HepG2 (cell line): ENCODE data around the gene INO80B. TPM values are rescaled to one million over a fixed set of nuclear protein-coding genes. Genes with fewer than 3 reads are reported as not detected.

Experiments used
- GABPA ChIP-seq, 2 experiments: IDR thresholded peaks; 2 replicates each; pipeline ENCODE4 v1.6.1; 2011 to 2016; ENCODE audit warnings: low read depth in 2 of 2, low read length in 1 of 2, missing biosample characterization in 1 of 2, missing genetic modification characterization in 1 of 2
- IRX3 ChIP-seq: sonication (generic); formaldehyde crosslinking; IDR thresholded peaks from 2 replicates; pipeline ENCODE4 v1.8.1; 2023; ENCODE audit warnings: mild to moderate bottlenecking, low read depth, missing genetic modification reagents, borderline replicate concordance
- ISX ChIP-seq: sonication (generic); formaldehyde crosslinking; conservative IDR thresholded peaks from 2 replicates; pipeline ENCODE4 v1.5.0; 2020; ENCODE audit warnings: missing genetic modification reagents
- MIER3 ChIP-seq: IDR thresholded peaks from 2 replicates; pipeline ENCODE4 v1.6.1; 2016; ENCODE audit warnings: missing compliant biosample characterization, borderline replicate concordance
- PAX8 ChIP-seq: sonication (generic); formaldehyde crosslinking; IDR thresholded peaks from 2 replicates; pipeline ENCODE4 v1.8.0; 2022; ENCODE audit warnings: mild to moderate bottlenecking, missing genetic modification reagents, borderline replicate concordance
- PHF20 ChIP-seq: sonication (generic); formaldehyde crosslinking; IDR thresholded peaks from 2 replicates; pipeline ENCODE4 v1.5.0; 2020; ENCODE audit warnings: mild to moderate bottlenecking, missing genetic modification reagents
- RBM22 ChIP-seq: fragments of 200-400 bp; formaldehyde crosslinking; optimal IDR thresholded peaks from 2 replicates; pipeline ENCODE3; 2017; ENCODE audit warnings: mild to moderate bottlenecking, low read length, moderate library complexity
- RELA ChIP-seq: sonication (generic); formaldehyde crosslinking; IDR thresholded peaks from 2 replicates; pipeline ENCODE4 v1.4.0; 2020; ENCODE audit warnings: missing genetic modification reagents
- SOX13 ChIP-seq, 3 experiments: fragments of 450-650 bp in 1 of 3; sonication (generic) in 1 of 3; formaldehyde crosslinking in 1 of 3; IDR thresholded peaks in 2 of 3; conservative IDR thresholded peaks in 1 of 3; 2 replicates each; pipeline versions ENCODE4 v1.5.0 to v1.6.1; 2016 to 2020; ENCODE audit warnings: antibody characterized with exemption in 1 of 3, mild to moderate bottlenecking in 1 of 3, missing compliant biosample characterization in 1 of 3, missing genetic modification reagents in 1 of 3, moderate library complexity in 1 of 3
- SP1 ChIP-seq, 2 experiments: fragments of 450-650 bp in 1 of 2; sonication (generic) in 1 of 2; formaldehyde crosslinking in 1 of 2; IDR thresholded peaks; 2 replicates each; pipeline versions ENCODE4 v1.4.0 to v1.6.1; 2016 to 2020; ENCODE audit warnings: missing genetic modification reagents in 1 of 2
- TBX2 ChIP-seq: sonication (generic); formaldehyde crosslinking; IDR thresholded peaks from 2 replicates; pipeline ENCODE4 v1.5.0; 2020; ENCODE audit warnings: missing genetic modification reagents, mild to moderate bottlenecking, borderline replicate concordance
- YY1 ChIP-seq: IDR thresholded peaks from 2 replicates; pipeline ENCODE4 v1.6.1; 2011; ENCODE audit warnings: low read length, low read depth, moderate library complexity, mild to moderate bottlenecking; ENCODE audit not compliant: insufficient read depth, insufficient replicate concordance
- ZFP37 ChIP-seq: sonication (generic); formaldehyde crosslinking; IDR thresholded peaks from 2 replicates; pipeline ENCODE4 v1.4.0; 2020; ENCODE audit warnings: missing genetic modification reagents, borderline replicate concordance
- ZFP82 ChIP-seq: sonication (generic); formaldehyde crosslinking; IDR thresholded peaks from 2 replicates; pipeline ENCODE4 v1.5.1; 2020; ENCODE audit warnings: mild to moderate bottlenecking, missing genetic modification reagents, borderline replicate concordance
- ZNF251 ChIP-seq: sonication (generic); formaldehyde crosslinking; IDR thresholded peaks from 2 replicates; pipeline ENCODE4 v1.9.0; 2021; ENCODE audit warnings: mild to moderate bottlenecking, missing genetic modification reagents
- ZNF296 ChIP-seq: sonication (generic); formaldehyde crosslinking; conservative IDR thresholded peaks from 2 replicates; pipeline ENCODE4 v1.5.0; 2020; ENCODE audit warnings: mild to moderate bottlenecking, missing genetic modification reagents
- ZNF724P ChIP-seq: sonication (generic); formaldehyde crosslinking; IDR thresholded peaks from 2 replicates; pipeline ENCODE4 v1.8.0; 2022; ENCODE audit warnings: missing genetic modification reagents, borderline replicate concordance
- ZNF737 ChIP-seq: sonication (generic); formaldehyde crosslinking; IDR thresholded peaks from 2 replicates; pipeline ENCODE4 v1.5.0; 2020; ENCODE audit warnings: missing genetic modification reagents, mild to moderate bottlenecking, borderline replicate concordance
- ZNF75D ChIP-seq: sonication (generic); formaldehyde crosslinking; IDR thresholded peaks from 2 replicates; pipeline ENCODE4 v1.8.1; 2023; ENCODE audit warnings: missing genetic modification reagents, mild to moderate bottlenecking, borderline replicate concordance
- polyA plus RNA-seq, 8 experiments: library from polyadenylated mRNA; depleted of rRNA in 3 of 8; stranded (reverse) in 7 of 8; unstranded in 1 of 8; fragments of >200 nt; fragmentation: Illumina TruSeq in 4 of 8; extraction: Trizol in 4 of 8; gene quantifications; 2 replicates each; pipeline versions ENCODE4 v1.2.1 to v1.2.3, GENCODE V29; 2011 to 2016; ENCODE audit warnings: low read depth in 4 of 8, missing spikeins in 1 of 8, mixed read lengths in 1 of 8; ENCODE audit not compliant: insufficient read depth in 1 of 8
- total RNA-seq, 5 experiments: library from RNA; depleted of rRNA; stranded (reverse); fragments of >200 nt; fragmentation: Illumina TruSeq; extraction: Trizol; gene quantifications; 2 replicates each; pipeline ENCODE4 v1.2.3, GENCODE V29; 2016; ENCODE audit warnings: low read depth in 1 of 5
- TF ChIP-seq, protein P1 (sequence below): sonication (generic); formaldehyde crosslinking; conservative IDR thresholded peaks from 2 replicates; pipeline ENCODE4 v1.4.0; 2020; ENCODE audit warnings: missing genetic modification reagents
- TF ChIP-seq, protein P2 (sequence below): sonication (generic); formaldehyde crosslinking; IDR thresholded peaks from 2 replicates; pipeline ENCODE4 v1.8.1; 2023; ENCODE audit warnings: mild to moderate bottlenecking, missing genetic modification reagents, borderline replicate concordance
- TF ChIP-seq, protein P3 (sequence below): sonication (generic); formaldehyde crosslinking; IDR thresholded peaks from 2 replicates; pipeline ENCODE4 v1.8.0; 2022; ENCODE audit warnings: missing genetic modification reagents, mild to moderate bottlenecking, borderline replicate concordance
- TF ChIP-seq, protein P4 (sequence below): sonication (generic); formaldehyde crosslinking; IDR thresholded peaks from 2 replicates; pipeline ENCODE4 v1.5.0; 2020; ENCODE audit warnings: missing genetic modification reagents

The INO80B gene
- total and polyA plus RNA-seq, 2 of the 13 experiments (the other 11 are each of a cell fraction or from before 2014, with no cell fraction given), result 6.2 to 14.5 TPM

DNA sequence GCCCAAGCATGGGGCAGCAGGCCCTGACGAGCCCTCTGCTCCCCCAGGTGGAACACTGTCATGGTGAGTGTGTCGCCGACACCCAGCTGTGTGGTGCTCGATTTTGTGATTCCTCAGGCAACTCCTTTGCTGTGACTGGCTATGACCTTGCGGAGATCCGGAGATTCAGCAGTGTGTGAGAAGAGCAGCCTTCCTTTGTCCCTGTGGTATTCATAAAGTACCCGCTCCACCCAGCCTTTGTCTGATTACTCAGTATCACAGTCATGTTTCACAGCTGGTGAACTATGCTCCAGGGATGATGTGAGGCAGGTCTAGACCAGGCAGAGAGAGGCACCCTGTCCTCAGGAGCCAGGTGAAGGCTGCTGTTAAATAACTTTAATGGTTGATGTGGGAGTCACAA is 29.4 kb upstream of the INO80B start (continued):
- no peak for TF ChIP-seq ZNF75D (CRISPR knock-in tag)
- TF ChIP-seq IRX3 (CRISPR knock-in tag), result no peak
- TF ChIP-seq, protein P1, sequence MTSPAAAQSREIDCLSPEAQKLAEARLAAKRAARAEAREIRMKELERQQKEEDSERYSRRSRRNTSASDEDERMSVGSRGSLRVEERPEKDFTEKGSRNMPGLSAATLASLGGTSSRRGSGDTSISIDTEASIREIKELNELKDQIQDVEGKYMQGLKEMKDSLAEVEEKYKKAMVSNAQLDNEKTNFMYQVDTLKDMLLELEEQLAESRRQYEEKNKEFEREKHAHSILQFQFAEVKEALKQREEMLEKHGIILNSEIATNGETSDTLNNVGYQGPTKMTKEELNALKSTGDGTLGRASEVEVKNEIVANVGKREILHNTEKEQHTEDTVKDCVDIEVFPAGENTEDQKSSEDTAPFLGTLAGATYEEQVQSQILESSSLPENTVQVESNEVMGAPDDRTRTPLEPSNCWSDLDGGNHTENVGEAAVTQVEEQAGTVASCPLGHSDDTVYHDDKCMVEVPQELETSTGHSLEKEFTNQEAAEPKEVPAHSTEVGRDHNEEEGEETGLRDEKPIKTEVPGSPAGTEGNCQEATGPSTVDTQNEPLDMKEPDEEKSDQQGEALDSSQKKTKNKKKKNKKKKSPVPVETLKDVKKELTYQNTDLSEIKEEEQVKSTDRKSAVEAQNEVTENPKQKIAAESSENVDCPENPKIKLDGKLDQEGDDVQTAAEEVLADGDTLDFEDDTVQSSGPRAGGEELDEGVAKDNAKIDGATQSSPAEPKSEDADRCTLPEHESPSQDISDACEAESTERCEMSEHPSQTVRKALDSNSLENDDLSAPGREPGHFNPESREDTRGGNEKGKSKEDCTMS (CRISPR knock-in tag), result no peak
- TF ChIP-seq ZFP37 (CRISPR knock-in tag), result 0 out of 2 replicates have a peak, but pooled peaks have one; percentile 27
- no peak for TF ChIP-seq GABPA (IDR thresholded peaks at IDR 0.05; ENCODE audit: low read depth, low read length)
- TF ChIP-seq GABPA (CRISPR knock-in tag; IDR thresholded peaks at IDR 0.05; ENCODE audit: low read depth), result no peak
- TF ChIP-seq YY1, result no peak
- TF ChIP-seq PHF20 (CRISPR knock-in tag), result no peak
- TF ChIP-seq SOX13 (IDR thresholded peaks at IDR 0.05), result no peak
- no peak for TF ChIP-seq SOX13 (CRISPR knock-in tag; conservative IDR thresholded peaks at IDR 0.05 in 1 of 2, IDR thresholded peaks at IDR 0.05 in 1 of 2)
- TF ChIP-seq SP1 (IDR thresholded peaks at IDR 0.05), result no peak
- TF ChIP-seq SP1 (CRISPR knock-in tag; IDR thresholded peaks at IDR 0.05), result no peak
- TF ChIP-seq ZFP82 (CRISPR knock-in tag), result no peak
- no peak for TF ChIP-seq RELA (CRISPR knock-in tag)
- TF ChIP-seq PAX8, result no peak
- TF ChIP-seq, protein P2, sequence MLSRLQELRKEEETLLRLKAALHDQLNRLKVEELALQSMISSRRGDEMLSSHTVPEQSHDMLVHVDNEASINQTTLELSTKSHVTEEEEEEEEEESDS (CRISPR knock-in tag), result no peak
- TF ChIP-seq MIER3, result no peak
- TF ChIP-seq ZNF296 (CRISPR knock-in tag), result no peak
- TF ChIP-seq ZNF724P (CRISPR knock-in tag), result no peak
- TF ChIP-seq, protein P3, sequence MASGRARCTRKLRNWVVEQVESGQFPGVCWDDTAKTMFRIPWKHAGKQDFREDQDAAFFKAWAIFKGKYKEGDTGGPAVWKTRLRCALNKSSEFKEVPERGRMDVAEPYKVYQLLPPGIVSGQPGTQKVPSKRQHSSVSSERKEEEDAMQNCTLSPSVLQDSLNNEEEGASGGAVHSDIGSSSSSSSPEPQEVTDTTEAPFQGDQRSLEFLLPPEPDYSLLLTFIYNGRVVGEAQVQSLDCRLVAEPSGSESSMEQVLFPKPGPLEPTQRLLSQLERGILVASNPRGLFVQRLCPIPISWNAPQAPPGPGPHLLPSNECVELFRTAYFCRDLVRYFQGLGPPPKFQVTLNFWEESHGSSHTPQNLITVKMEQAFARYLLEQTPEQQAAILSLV, result 0 out of 2 replicates have a peak, but pooled peaks have one; percentile 40
- peak; percentile 13 for TF ChIP-seq RBM22
- TF ChIP-seq TBX2, result peak; percentile 8; the same call in 1 of the 2 replicates
- no peak for TF ChIP-seq ZNF737 (CRISPR knock-in tag)
- TF ChIP-seq ZNF251 (CRISPR knock-in tag), result no peak
- no peak for TF ChIP-seq ISX (CRISPR knock-in tag)
- TF ChIP-seq, protein P4, sequence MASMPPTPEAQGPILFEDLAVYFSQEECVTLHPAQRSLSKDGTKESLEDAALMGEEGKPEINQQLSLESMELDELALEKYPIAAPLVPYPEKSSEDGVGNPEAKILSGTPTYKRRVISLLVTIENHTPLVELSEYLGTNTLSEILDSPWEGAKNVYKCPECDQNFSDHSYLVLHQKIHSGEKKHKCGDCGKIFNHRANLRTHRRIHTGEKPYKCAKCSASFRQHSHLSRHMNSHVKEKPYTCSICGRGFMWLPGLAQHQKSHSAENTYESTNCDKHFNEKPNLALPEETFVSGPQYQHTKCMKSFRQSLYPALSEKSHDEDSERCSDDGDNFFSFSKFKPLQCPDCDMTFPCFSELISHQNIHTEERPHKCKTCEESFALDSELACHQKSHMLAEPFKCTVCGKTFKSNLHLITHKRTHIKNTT (CRISPR knock-in tag), result no peak
